ENCODE data around the gene BIN2. TPM values are rescaled to one million over a fixed set of nuclear protein-coding genes. Genes with fewer than 3 reads are reported as not detected.

Gene BIN2
- total RNA-seq, 1 donor from 2014 or later, result not detected

DNA sequence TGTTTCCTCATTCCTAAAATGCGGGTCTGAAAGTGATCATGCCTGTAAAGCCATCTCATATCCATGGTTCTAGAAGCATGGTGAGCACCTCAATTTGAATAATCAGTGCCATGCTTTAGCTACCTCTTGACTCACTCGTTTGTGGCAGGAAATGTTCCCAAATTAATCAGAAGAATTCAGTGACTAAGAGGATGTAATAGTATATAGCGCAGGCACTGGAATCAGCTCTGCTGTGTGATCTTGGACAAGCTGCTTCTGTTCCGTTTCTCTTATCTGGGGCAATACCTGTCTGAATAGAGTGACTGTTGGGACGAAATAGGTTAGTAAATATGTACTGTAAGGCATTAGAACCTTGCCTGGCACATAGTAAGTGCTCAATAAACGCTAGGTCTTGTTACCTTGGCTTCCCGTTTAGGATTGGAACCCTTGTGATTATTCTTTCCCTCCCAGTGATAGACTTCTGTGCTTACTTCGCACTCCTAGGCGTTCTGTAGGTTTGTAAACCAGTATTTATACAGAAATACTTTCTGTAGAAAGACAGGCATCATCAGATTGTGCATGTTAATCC lies 52.9 kb downstream of the BIN2 start:
- Mint-ChIP-seq H3K9me3 (ENCODE audit: unreplicated experiment) (peaks cover 4% of the 10 kb centered on the region), H3K36me3 (ENCODE audit: unreplicated experiment) (no peaks in the 10 kb centered on the region), H3K4me1 (ENCODE audit: low read depth, unreplicated experiment) (peaks cover 4% of the 10 kb centered on the region), H3K27me3 (ENCODE audit: unreplicated experiment) (peaks cover 20% of the 10 kb centered on the region), H3K4me3 (ENCODE audit: unreplicated experiment) (peak overlapping the region; percentile 90), H3K27ac (ENCODE audit: unreplicated experiment) (no peak overlapping the region)
- TF ChIP-seq, protein P1, sequence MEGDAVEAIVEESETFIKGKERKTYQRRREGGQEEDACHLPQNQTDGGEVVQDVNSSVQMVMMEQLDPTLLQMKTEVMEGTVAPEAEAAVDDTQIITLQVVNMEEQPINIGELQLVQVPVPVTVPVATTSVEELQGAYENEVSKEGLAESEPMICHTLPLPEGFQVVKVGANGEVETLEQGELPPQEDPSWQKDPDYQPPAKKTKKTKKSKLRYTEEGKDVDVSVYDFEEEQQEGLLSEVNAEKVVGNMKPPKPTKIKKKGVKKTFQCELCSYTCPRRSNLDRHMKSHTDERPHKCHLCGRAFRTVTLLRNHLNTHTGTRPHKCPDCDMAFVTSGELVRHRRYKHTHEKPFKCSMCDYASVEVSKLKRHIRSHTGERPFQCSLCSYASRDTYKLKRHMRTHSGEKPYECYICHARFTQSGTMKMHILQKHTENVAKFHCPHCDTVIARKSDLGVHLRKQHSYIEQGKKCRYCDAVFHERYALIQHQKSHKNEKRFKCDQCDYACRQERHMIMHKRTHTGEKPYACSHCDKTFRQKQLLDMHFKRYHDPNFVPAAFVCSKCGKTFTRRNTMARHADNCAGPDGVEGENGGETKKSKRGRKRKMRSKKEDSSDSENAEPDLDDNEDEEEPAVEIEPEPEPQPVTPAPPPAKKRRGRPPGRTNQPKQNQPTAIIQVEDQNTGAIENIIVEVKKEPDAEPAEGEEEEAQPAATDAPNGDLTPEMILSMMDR (IDR thresholded peaks at IDR 0.05; ENCODE audit: partially characterized antibody, unreplicated experiment), result no peak
- DNase-seq, result no peak

DNA sequence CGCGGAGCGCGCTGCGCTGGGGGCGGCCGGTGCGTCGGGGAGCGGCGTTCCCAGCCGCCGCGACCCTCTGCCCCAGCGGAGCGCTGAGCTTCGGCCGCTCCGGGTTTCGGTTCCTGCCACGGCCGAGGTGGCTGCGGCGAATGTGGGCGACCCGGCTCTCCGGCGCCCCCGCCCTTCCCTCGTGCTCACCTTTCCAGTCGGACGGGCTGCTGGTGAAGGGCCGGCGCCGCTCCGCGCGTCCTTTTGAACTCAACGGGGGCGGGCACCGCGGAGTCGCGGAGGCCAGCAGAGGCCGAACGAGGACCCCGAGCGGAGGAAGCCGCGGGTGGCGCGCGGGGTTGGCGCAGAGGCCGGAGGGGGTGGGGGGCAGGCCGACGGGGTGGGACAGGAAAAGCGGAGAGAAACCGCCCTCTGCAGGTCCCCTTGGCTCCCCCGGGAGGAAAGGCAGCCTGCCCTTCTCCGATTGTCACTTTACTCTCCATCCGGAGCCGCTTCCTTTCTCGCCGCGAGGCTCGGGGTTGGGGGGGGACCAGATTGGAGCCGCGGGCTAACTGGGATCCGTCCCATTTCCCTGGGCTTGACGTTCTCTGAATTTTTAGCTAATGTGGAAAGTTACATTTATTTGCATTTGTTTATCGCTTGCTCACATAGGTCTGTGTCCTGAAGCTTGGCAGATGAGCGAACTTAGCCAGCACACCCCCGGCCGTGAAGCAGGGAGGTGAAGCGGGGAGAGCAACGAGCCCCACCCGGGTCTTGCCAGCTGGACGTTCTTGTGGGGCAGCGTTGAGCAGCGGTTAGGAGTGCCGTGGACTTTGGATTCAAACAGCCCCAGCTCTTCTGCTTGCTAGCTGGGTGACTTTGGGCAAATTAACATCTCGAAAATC lies 53.7 kb downstream of the BIN2 start, which contains the start of gene SMAGP:
Gene SMAGP, minus strand, starts transcription at position 349 of the 884 bp plus-strand sequence. CDS start 1,137 bp downstream, outside the sequence.
- Mint-ChIP-seq H3K27ac (ENCODE audit: unreplicated experiment) (no peak within 1 kb of the TSS), H3K36me3 (ENCODE audit: unreplicated experiment) (no peaks in the 10 kb centered on the region)
- peak; percentile 69 for DNase-seq

DNA sequence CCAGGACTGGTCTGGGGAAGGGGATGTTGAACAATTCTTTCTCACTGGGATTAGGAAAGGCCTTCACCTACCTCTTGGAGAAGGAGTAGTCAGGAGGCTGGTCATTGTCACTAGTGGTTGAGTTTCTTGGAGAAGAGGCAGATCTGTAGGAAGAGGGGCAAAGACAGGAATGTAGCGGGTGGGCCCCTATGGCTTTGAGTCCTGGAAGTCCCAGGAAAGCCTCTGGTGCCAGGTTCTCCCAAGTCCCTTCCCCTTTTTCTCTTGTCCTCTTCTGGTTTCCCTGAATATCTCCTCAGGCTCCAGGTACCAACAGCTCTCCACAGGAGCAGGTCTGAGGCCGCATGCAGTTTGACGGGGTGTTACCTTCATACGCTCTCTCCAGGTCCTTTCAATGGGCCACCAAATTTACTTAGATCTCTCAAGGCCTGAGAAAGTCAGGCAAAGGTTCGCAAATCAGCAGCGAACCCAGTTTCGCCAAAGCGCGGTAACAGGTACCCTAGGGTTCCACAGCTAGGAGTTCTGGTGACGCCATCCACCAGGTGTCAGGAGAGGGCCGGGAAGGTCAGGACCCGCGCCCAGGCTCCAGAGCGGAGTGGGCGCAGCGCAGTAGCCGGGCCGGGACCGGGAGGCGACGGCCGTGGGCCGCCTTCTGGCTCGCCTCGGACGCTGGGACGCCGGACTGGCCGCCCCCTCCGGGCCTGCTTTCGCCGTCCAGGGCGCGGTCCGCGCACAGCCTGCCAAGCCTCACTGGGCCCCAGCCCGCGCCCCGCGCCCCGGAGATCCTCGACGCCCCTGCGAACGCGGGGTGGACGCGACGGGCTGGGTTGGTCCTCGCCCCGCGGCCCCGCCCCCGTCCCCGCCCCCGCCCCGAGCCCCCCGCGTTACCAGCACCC lies 54.6 kb downstream of the BIN2 start:
- H3K4me3 Mint-ChIP-seq (ENCODE audit: unreplicated experiment), result peak overlapping the region; percentile 81
- TF ChIP-seq, protein P1 (IDR thresholded peaks at IDR 0.05; ENCODE audit: partially characterized antibody, unreplicated experiment), result no peak

More for the DNA sequence above, 53.7 kb downstream of the BIN2 start, which contains the start of gene SMAGP:
- Mint-ChIP-seq H3K4me3 (ENCODE audit: unreplicated experiment) (peak within 1 kb of the TSS; percentile 90), H3K9me3 (ENCODE audit: unreplicated experiment) (peaks cover 4% of the 10 kb centered on the region), H3K27me3 (ENCODE audit: unreplicated experiment) (peaks cover 20% of the 10 kb centered on the region), H3K4me1 (ENCODE audit: low read depth, unreplicated experiment) (peaks cover 4% of the 10 kb centered on the region)
- TF ChIP-seq, protein P1 (IDR thresholded peaks at IDR 0.05; ENCODE audit: partially characterized antibody, unreplicated experiment), result no peak

DNA sequence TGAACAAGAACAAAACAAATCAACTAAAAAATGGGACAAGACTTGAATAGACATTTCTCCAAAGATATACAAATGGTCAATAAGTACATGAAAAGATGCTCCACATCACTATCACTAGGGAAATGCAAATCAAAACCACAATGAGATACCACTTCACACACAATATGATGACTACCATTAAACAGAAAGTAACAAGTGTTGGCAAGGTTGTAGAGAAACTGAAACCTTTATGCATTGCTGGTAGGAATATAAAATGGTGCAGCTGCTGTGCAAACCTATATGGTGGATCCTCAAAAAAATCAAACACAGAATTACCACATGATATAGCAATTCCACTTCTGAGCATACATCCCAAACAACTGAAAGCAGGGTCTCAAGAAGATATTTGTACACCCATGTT lies 59.0 kb downstream of the BIN2 start:
- Mint-ChIP-seq H3K4me3 (ENCODE audit: unreplicated experiment) (no peak overlapping the region), H3K27me3 (ENCODE audit: unreplicated experiment) (peaks cover 10% of the 10 kb centered on the region), H3K27ac (ENCODE audit: unreplicated experiment) (no peak overlapping the region), H3K36me3 (ENCODE audit: unreplicated experiment) (no peaks in the 10 kb centered on the region), H3K4me1 (ENCODE audit: low read depth, unreplicated experiment) (no peaks in the 10 kb centered on the region), H3K9me3 (ENCODE audit: unreplicated experiment) (no peaks in the 10 kb centered on the region)
- TF ChIP-seq, protein P1 (IDR thresholded peaks at IDR 0.05; ENCODE audit: partially characterized antibody, unreplicated experiment), result no peak
- no peak for DNase-seq

More for the DNA sequence above, 54.6 kb downstream of the BIN2 start:
- Mint-ChIP-seq H3K27ac (ENCODE audit: unreplicated experiment) (no peak overlapping the region), H3K36me3 (ENCODE audit: unreplicated experiment) (no peaks in the 10 kb centered on the region), H3K4me1 (ENCODE audit: low read depth, unreplicated experiment) (peaks cover 4% of the 10 kb centered on the region), H3K27me3 (ENCODE audit: unreplicated experiment) (peaks cover 20% of the 10 kb centered on the region), H3K9me3 (ENCODE audit: unreplicated experiment) (peaks cover 4% of the 10 kb centered on the region)
- peak; percentile 62 for DNase-seq
